Chondrocyte (in vitro differentiated cells): ENCODE results near the gene CA6. TPM values are rescaled to one million over a fixed set of nuclear protein-coding genes. Genes with fewer than 3 reads are reported as not detected.

Experiments
- DNase-seq: peaks from one replicate; pipeline ENCODE4 v3.0.0; 2021; ENCODE audit warnings: mixed read lengths, low spot score
- H3K27ac Mint-ChIP-seq: one replicate; pipeline ENCODE4 v1.8.0; 2021; ENCODE audit warnings: mild to moderate bottlenecking, moderate library complexity, mixed read lengths; ENCODE audit not compliant: unreplicated experiment
- H3K27me3 Mint-ChIP-seq: 2 replicates; pipeline ENCODE4 v1.8.0; 2021; ENCODE audit warnings: low read depth, mixed read lengths
- H3K36me3 Mint-ChIP-seq: 2 replicates; pipeline ENCODE4 v1.8.0; 2021; ENCODE audit warnings: low read depth, mixed read lengths
- H3K4me1 Mint-ChIP-seq: 2 replicates; pipeline ENCODE4 v1.8.0; 2021; ENCODE audit warnings: low read depth, mild to moderate bottlenecking, mixed read lengths
- H3K4me3 Mint-ChIP-seq: one replicate; pipeline ENCODE4 v1.8.0; 2021; ENCODE audit warnings: mild to moderate bottlenecking, moderate library complexity, mixed read lengths; ENCODE audit not compliant: unreplicated experiment
- H3K9me3 Mint-ChIP-seq: 2 replicates; pipeline ENCODE4 v1.8.0; 2021; ENCODE audit warnings: low read depth, mixed read lengths
- CTCF ChIP-seq: fragments of 200-600 bp; sonication (generic); IDR thresholded peaks from 2 replicates; pipeline ENCODE4 v1.5.0; 2021; ENCODE audit warnings: antibody characterized with exemption, mild to moderate bottlenecking, moderate library complexity
- total RNA-seq: library from RNA; stranded (reverse); gene quantifications from 3 replicates; pipeline ENCODE4 v1.2.1, GENCODE V29; 2021

Gene CA6
- total RNA-seq, 1 donor from 2014 or later: not detected

GRCh38 chr1:8969937-8970336, 24.3 kb downstream of the CA6 start:
- Mint-ChIP-seq H3K4me3 (no peak overlapping the region), H3K27me3 (no peaks in the 10 kb centered on the region), H3K4me1 (peaks cover 4% of the 10 kb centered on the region), H3K9me3 (peaks cover 3% of the 10 kb centered on the region), H3K27ac (no peak overlapping the region), H3K36me3 (no peaks in the 10 kb centered on the region)
- TF ChIP-seq CTCF: no peak
- no peak for DNase-seq

- Mint-ChIP-seq H3K36me3 (no peaks in the 10 kb centered on the region), H3K9me3 (peaks cover 3% of the 10 kb centered on the region), H3K27ac (no peak overlapping the region), H3K4me3 (no peak overlapping the region), H3K4me1 (no peaks in the 10 kb centered on the region), H3K27me3 (no peaks in the 10 kb centered on the region)
- DNase-seq: no peak
- TF ChIP-seq CTCF: no peak
Measured at GRCh38 chr1:8970870-8971337, 25.2 kb downstream of the CA6 start.

- DNase-seq: no peak
- H3K4me1 Mint-ChIP-seq: no peaks in the 10 kb centered on the region
- no peak overlapping the region for H3K4me3 Mint-ChIP-seq
- no peaks in the 10 kb centered on the region for H3K36me3 Mint-ChIP-seq
- H3K27ac Mint-ChIP-seq: no peak overlapping the region
- no peak for TF ChIP-seq CTCF
- no peaks in the 10 kb centered on the region for H3K9me3 Mint-ChIP-seq
- no peaks in the 10 kb centered on the region for H3K27me3 Mint-ChIP-seq
Measured at GRCh38 chr1:8974551-8974950, 28.9 kb downstream of the CA6 start.

GRCh38 chr1:8976338-8976737, 30.7 kb downstream of the CA6 start:
- H3K9me3 Mint-ChIP-seq: peaks cover 3% of the 10 kb centered on the region
- DNase-seq: no peak
- no peak for TF ChIP-seq CTCF
- H3K4me3 Mint-ChIP-seq: no peak overlapping the region
- H3K36me3 Mint-ChIP-seq: peaks cover 2% of the 10 kb centered on the region
- H3K4me1 Mint-ChIP-seq: no peaks in the 10 kb centered on the region
- H3K27me3 Mint-ChIP-seq: no peaks in the 10 kb centered on the region
- H3K27ac Mint-ChIP-seq: no peak overlapping the region

GRCh38 chr1:8976896-8977450, 31.3 kb downstream of the CA6 start:
- Mint-ChIP-seq H3K4me1 (no peaks in the 10 kb centered on the region), H3K27ac (no peak overlapping the region), H3K4me3 (no peak overlapping the region), H3K27me3 (no peaks in the 10 kb centered on the region), H3K9me3 (peaks cover 3% of the 10 kb centered on the region), H3K36me3 (peaks cover 2% of the 10 kb centered on the region)
- no peak for TF ChIP-seq CTCF
- no peak for DNase-seq
